OCI-LY7 (cell line): ENCODE measurements around the gene TRIM14. TPM values are rescaled to one million over a fixed set of nuclear protein-coding genes. Genes with fewer than 3 reads are reported as not detected.

Experiments used
- BruUV-seq: library from RNA; stranded (reverse); fragments of 400-500 nt; replicated peaks from 2 replicates; lab custom pipeline; 2021; lab: Mats Ljungman, UMichigan
- CTCF ChIA-PET: fragments of 300-600 bp; sonication (Branson Sonifier 250); formaldehyde crosslinking; loops from one replicate; lab custom pipeline; 2022; ENCODE audit warnings: antibody characterized with exemption; ENCODE audit not compliant: unreplicated experiment; lab: Charles Lee
- POLR2A ChIA-PET: fragments of 300-600 bp; sonication (Branson Sonifier 250); formaldehyde crosslinking; loops from one replicate; lab custom pipeline; 2022; ENCODE audit warnings: antibody characterized with exemption; lab: Charles Lee
- DNase-seq: peaks from one replicate; pipeline ENCODE4 v3.0.0-alpha.2; 2015; ENCODE audit warnings: low spot score
- H2AFZ ChIP-seq: fragments of 200-600 bp; sonication (generic), shearing (Covaris generic); 2 replicates; pipeline ENCODE4 v1.6.1; 2014; ENCODE audit warnings: mild to moderate bottlenecking, antibody characterized with exemption, low read length, moderate library complexity
- H3K27ac ChIP-seq: fragments of 200-600 bp; sonication (generic); 2 replicates; pipeline ENCODE4 v1.5.1; 2014; ENCODE audit warnings: mixed run types, low read depth, mild to moderate bottlenecking, moderate library complexity, low read length, inconsistent platforms; ENCODE audit not compliant: poor library complexity, severe bottlenecking
- H3K36me3 ChIP-seq: fragments of 200-600 bp; sonication (generic); 2 replicates; pipeline ENCODE4 v1.6.1; 2014; ENCODE audit warnings: mild to moderate bottlenecking, antibody characterized with exemption, low read length, moderate library complexity, mixed read lengths; ENCODE audit not compliant: insufficient read depth
- H3K4me1 ChIP-seq: fragments of 200-600 bp; sonication (generic); 2 replicates; pipeline ENCODE4 v1.5.1; 2014; ENCODE audit warnings: mild to moderate bottlenecking, low read length; ENCODE audit not compliant: insufficient read depth, poor library complexity, severe bottlenecking
- H3K4me2 ChIP-seq: fragments of 200-600 bp; sonication (generic); 2 replicates; pipeline ENCODE4 v1.6.1; 2014; ENCODE audit warnings: mild to moderate bottlenecking, low read length
- H3K4me3 ChIP-seq: fragments of 200-600 bp; sonication (generic); 2 replicates; pipeline ENCODE4 v1.5.1; 2014; ENCODE audit warnings: mild to moderate bottlenecking, low read depth, low read length; ENCODE audit not compliant: poor library complexity, severe bottlenecking
- H3K79me2 ChIP-seq: fragments of 200-600 bp; sonication (generic); 2 replicates; pipeline ENCODE4 v1.6.1; 2016; ENCODE audit warnings: low read depth, mild to moderate bottlenecking, low read length, moderate library complexity, mixed read lengths; ENCODE audit not compliant: insufficient read depth
- H3K9me2 ChIP-seq: fragments of 200-600 bp; sonication (generic); 2 replicates; pipeline ENCODE4 v1.6.1; 2016; ENCODE audit warnings: mild to moderate bottlenecking, low read length, mixed read lengths; ENCODE audit not compliant: insufficient read depth
- H3K9me3 ChIP-seq: fragments of 200-600 bp; sonication (generic); 2 replicates; pipeline ENCODE4 v1.6.1; 2014; ENCODE audit warnings: mild to moderate bottlenecking, mixed run types, low read length, mixed read lengths
- H4K20me1 ChIP-seq: fragments of 200-600 bp; sonication (generic); 2 replicates; pipeline ENCODE4 v1.6.1; 2014; ENCODE audit warnings: mild to moderate bottlenecking, antibody characterized with exemption, low read length, moderate library complexity, mixed read lengths; ENCODE audit not compliant: insufficient read depth
- EZH2phosphoT487 ChIP-seq: fragments of 200-600 bp; sonication (generic); IDR thresholded peaks from 2 replicates; pipeline ENCODE4 v1.6.1; 2018; ENCODE audit warnings: low read depth, borderline replicate concordance, mild to moderate bottlenecking, mixed run types, antibody characterized with exemption, low read length, moderate library complexity, mixed read lengths
- intact Hi-C: fragments of 100-400 bp; cut with micrococcal nuclease; formaldehyde crosslinking; loops from one replicate; pipeline ENCODE4 v1.10.0; 2022; ENCODE audit not compliant: unreplicated experiment
- total RNA-seq, 2 experiments: library from RNA; depleted of rRNA in 1 of 2; stranded (reverse); fragments of >200 nt in 1 of 2; shearing (Covaris generic) in 1 of 2; gene quantifications; 2 replicates each; pipeline ENCODE4 v1.2.3, GENCODE V29; 2014 to 2022
- TF ChIP-seq, protein P1 (sequence below): fragments of 200-600 bp; sonication (generic); conservative IDR thresholded peaks from 2 replicates; pipeline ENCODE4 v1.5.1; 2014; ENCODE audit warnings: mild to moderate bottlenecking, antibody characterized with exemption, low read length, moderate library complexity, mixed read lengths

The TRIM14 gene
- total RNA-seq, 2 experiments from 2014 or later = 21.4 to 26.0 TPM

DNA sequence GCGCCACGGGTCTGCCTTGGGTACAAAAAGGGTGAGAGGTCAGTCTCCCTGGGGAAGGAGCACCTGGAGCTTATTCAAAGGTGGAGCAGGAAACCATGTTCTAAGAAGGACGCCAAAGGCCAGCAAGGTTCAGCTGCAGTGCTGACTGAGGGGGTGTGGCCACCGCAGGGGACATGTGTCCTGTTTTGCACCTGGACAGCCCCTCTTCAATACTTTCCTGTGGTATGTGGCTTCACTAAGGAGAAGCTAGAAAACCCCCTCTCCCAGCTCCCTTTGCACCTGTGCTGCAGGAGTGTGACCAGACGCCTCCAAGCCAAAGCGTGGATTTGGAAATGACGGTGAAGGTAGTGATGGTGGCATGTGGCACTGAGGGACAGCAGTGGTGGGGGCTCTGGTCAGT is 23.6 kb downstream of the TRIM14 start:
- Histone ChIP-seq H3K79me2 (peaks cover 6% of the 10 kb centered on the region; the same call in 1 of the 2 replicates), H4K20me1 (no peaks in the 10 kb centered on the region), H3K9me3 (no peaks in the 10 kb centered on the region), H3K4me2 (no peak overlapping the region), H3K4me1 (peaks cover 34% of the 10 kb centered on the region), H3K9me2 (no peaks in the 10 kb centered on the region), H3K36me3 (peaks cover 29% of the 10 kb centered on the region; the same call in 1 of the 2 replicates), H2AFZ (no peak overlapping the region), H3K4me3 (no peak overlapping the region), H3K27ac (no peak overlapping the region)
- TF ChIP-seq, protein P1, sequence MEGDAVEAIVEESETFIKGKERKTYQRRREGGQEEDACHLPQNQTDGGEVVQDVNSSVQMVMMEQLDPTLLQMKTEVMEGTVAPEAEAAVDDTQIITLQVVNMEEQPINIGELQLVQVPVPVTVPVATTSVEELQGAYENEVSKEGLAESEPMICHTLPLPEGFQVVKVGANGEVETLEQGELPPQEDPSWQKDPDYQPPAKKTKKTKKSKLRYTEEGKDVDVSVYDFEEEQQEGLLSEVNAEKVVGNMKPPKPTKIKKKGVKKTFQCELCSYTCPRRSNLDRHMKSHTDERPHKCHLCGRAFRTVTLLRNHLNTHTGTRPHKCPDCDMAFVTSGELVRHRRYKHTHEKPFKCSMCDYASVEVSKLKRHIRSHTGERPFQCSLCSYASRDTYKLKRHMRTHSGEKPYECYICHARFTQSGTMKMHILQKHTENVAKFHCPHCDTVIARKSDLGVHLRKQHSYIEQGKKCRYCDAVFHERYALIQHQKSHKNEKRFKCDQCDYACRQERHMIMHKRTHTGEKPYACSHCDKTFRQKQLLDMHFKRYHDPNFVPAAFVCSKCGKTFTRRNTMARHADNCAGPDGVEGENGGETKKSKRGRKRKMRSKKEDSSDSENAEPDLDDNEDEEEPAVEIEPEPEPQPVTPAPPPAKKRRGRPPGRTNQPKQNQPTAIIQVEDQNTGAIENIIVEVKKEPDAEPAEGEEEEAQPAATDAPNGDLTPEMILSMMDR = no peak
- ChIA-PET POLR2A (interaction anchor here (1.0 kb wide), 1 partner anchor 36 kb away, joined by 3 read pairs; no protein-coding TSS in a partner anchor), CTCF (no interaction called here)
- no peak for DNase-seq
- intact Hi-C loops = no loop called here
- BruUV-seq = no TSS peak

DNA sequence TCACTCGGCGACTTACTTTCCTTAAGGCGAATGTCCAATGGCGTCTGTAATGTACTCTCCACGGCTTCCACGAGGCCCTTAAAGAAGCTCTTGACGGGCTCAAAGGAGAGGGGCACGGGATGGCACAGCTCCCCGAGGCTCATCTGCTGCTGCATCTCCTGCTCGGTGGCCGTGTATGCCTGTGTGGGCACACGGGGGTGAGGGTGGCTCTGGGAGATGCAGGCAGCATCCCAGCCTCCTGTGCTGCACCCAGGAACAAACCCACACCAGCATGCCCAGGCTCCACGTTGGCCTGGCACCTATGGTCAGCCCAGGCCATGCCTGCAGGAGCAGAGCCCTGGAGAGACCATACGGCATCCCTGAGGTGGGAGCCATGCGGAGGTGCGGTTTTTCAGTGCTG is 24.2 kb downstream of the TRIM14 start:
- Histone ChIP-seq H4K20me1 (no peaks in the 10 kb centered on the region), H3K9me3 (no peaks in the 10 kb centered on the region), H3K9me2 (no peaks in the 10 kb centered on the region), H3K36me3 (peaks cover 29% of the 10 kb centered on the region; the same call in 1 of the 2 replicates), H3K4me2 (no peak overlapping the region), H3K27ac (no peak overlapping the region), H3K79me2 (peaks cover under 1% of the 10 kb centered on the region; the same call in 1 of the 2 replicates), H3K4me3 (no peak overlapping the region), H3K4me1 (peaks cover 29% of the 10 kb centered on the region), H2AFZ (no peak overlapping the region)
- intact Hi-C loops = no loop called here
- POLR2A ChIA-PET = interaction anchor here (1.0 kb wide), 1 partner anchor 37 kb away, joined by 3 read pairs; no protein-coding TSS in a partner anchor
- no peak for DNase-seq
- CTCF ChIA-PET = no interaction called here
- BruUV-seq = no TSS peak
- TF ChIP-seq, protein P1 = no peak
- no peak for TF ChIP-seq EZH2phosphoT487

DNA sequence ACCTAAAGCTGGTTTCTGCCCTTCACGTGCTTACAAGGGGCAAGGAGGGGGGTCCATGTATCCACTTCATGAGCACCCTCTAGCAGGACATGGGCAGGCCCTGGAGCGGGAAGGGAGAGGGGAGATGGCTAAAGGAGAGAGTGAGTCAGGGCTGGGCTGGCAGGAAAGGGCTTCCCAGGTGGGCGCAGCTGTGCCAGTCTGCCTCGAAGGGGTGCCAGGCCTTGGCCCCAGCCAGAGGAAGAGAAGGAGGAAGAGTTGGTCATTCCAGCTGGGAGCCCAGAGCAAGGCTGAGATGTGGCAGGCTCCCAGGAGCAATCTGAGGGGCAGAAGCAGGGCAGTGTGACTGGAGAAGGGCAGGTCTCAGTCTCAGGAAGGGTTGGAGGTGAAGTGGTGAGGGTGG is 24.7 kb downstream of the TRIM14 start:
- H3K4me1 ChIP-seq = peaks cover 24% of the 10 kb centered on the region
- H3K4me2 ChIP-seq = no peak overlapping the region
- no peaks in the 10 kb centered on the region for H3K9me3 ChIP-seq
- POLR2A ChIA-PET = interaction anchor here (0.8 kb wide), 1 partner anchor 17 kb away, joined by 3 read pairs; no protein-coding TSS in a partner anchor
- BruUV-seq = no TSS peak
- H3K79me2 ChIP-seq = no peaks in the 10 kb centered on the region
- H3K4me3 ChIP-seq = no peak overlapping the region
- H3K9me2 ChIP-seq = no peaks in the 10 kb centered on the region
- H3K27ac ChIP-seq = no peak overlapping the region
- no peak for DNase-seq
- intact Hi-C loops = no loop called here
- TF ChIP-seq, protein P1 = no peak
- TF ChIP-seq EZH2phosphoT487 = no peak
- peaks cover 29% of the 10 kb centered on the region; the same call in 1 of the 2 replicates for H3K36me3 ChIP-seq
- H4K20me1 ChIP-seq = no peaks in the 10 kb centered on the region
- no peak overlapping the region for H2AFZ ChIP-seq
- CTCF ChIA-PET = no interaction called here
